Progenitor cell of endocrine pancreas (in vitro differentiated cells): Measurements from ENCODE around the gene NPVF. TPM values are rescaled to one million over a fixed set of nuclear protein-coding genes. Genes with fewer than 3 reads are reported as not detected.

ENCODE experiments used
- DNase-seq: peaks from one replicate; pipeline ENCODE4 v3.0.0; 2021; ENCODE audit warnings: low spot score; ENCODE audit not compliant: unreplicated experiment
- H3K27ac Mint-ChIP-seq: 2 replicates; pipeline ENCODE4 v1.8.0; 2021; ENCODE audit warnings: mild to moderate bottlenecking, moderate library complexity, mixed read lengths
- H3K27me3 Mint-ChIP-seq: 2 replicates; pipeline ENCODE4 v1.8.0; 2021; ENCODE audit warnings: mixed read lengths
- H3K36me3 Mint-ChIP-seq: 2 replicates; pipeline ENCODE4 v1.8.0; 2022; ENCODE audit warnings: mixed read lengths; ENCODE audit not compliant: insufficient read depth
- H3K4me1 Mint-ChIP-seq: 2 replicates; pipeline ENCODE4 v1.8.0; 2021; ENCODE audit warnings: low read depth, mixed read lengths
- H3K4me3 Mint-ChIP-seq: 2 replicates; pipeline ENCODE4 v1.8.0; 2021; ENCODE audit warnings: low read depth, mild to moderate bottlenecking, moderate library complexity, mixed read lengths
- H3K9me3 Mint-ChIP-seq: 2 replicates; pipeline ENCODE4 v1.8.0; 2021; ENCODE audit warnings: low read depth, mixed read lengths
- CTCF ChIP-seq: fragments of 200-600 bp; sonication (generic); IDR thresholded peaks from one replicate; pipeline ENCODE4 v1.5.0; 2021; ENCODE audit warnings: antibody characterized with exemption, mild to moderate bottlenecking; ENCODE audit not compliant: unreplicated experiment
- total RNA-seq: library from RNA; stranded (reverse); gene quantifications from 2 replicates; pipeline ENCODE4 v1.2.1, GENCODE V29; 2021

Gene NPVF
- total RNA-seq, 1 donor from 2014 or later, result not detected

DNA sequence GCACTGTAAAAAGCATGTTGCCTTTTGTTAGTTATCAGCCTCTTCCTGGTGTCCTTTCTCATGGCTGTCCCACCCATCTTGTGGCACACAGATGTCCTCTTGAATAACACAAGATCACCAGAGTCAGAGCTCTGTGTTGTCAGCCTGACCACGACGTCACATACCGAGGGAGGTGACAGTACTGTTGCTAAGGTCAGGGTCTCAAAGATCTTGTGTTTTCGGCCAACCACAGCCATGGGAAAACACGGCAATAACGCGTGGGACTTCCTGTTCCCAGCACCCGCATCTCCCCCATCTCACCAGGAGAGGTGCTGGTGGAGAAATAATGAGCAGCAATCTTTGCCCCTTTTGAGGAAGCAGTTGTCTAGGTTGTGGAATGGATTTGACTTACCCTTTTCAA is 40.4 kb downstream of the NPVF start:
- peaks cover 1% of the 10 kb centered on the region for H3K36me3 Mint-ChIP-seq
- peaks cover 4% of the 10 kb centered on the region for H3K9me3 Mint-ChIP-seq
- peak overlapping the region; percentile 18 for H3K27ac Mint-ChIP-seq
- no peak for TF ChIP-seq CTCF
- H3K4me1 Mint-ChIP-seq, result peaks cover 4% of the 10 kb centered on the region
- H3K4me3 Mint-ChIP-seq, result no peak overlapping the region
- no peak for DNase-seq
- H3K27me3 Mint-ChIP-seq, result no peaks in the 10 kb centered on the region

DNA sequence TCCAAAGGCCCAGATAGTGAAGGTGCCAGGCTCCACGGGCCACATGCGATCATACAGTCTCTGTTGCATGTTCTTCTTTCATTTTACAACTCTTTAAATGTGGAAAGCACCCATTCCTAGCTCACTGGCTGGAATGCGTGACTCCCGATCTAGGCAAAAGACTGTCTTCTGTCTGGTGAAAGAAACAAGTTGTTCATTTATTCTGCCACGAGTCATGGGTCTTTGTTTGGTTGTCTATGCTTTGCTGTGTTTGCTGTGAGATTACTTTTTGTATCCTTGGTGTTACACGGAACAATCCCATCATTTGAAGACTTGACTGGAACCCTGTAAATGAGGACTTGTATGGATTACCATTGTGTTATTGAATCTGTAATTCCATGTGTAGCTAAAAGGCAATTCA is 41.9 kb downstream of the NPVF start:
- Mint-ChIP-seq H3K9me3 (no peaks in the 10 kb centered on the region), H3K36me3 (no peaks in the 10 kb centered on the region), H3K4me1 (peaks cover 4% of the 10 kb centered on the region), H3K27ac (no peak overlapping the region), H3K4me3 (no peak overlapping the region), H3K27me3 (peaks cover 6% of the 10 kb centered on the region)
- no peak for TF ChIP-seq CTCF
- DNase-seq, result no peak

GRCh38 chr7:25181532-25181931 is 46.8 kb downstream of the NPVF start:
- H3K4me1 Mint-ChIP-seq, result peaks cover 7% of the 10 kb centered on the region
- no peak overlapping the region for H3K27ac Mint-ChIP-seq
- no peaks in the 10 kb centered on the region for H3K9me3 Mint-ChIP-seq
- peaks cover 6% of the 10 kb centered on the region for H3K27me3 Mint-ChIP-seq
- no peak overlapping the region for H3K4me3 Mint-ChIP-seq
- peaks cover 2% of the 10 kb centered on the region for H3K36me3 Mint-ChIP-seq
- no peak for TF ChIP-seq CTCF
- DNase-seq, result no peak

GRCh38 chr7:25180946-25181345 is 47.3 kb downstream of the NPVF start:
- H3K36me3 Mint-ChIP-seq, result peaks cover 2% of the 10 kb centered on the region
- H3K9me3 Mint-ChIP-seq, result no peaks in the 10 kb centered on the region
- peaks cover 6% of the 10 kb centered on the region for H3K27me3 Mint-ChIP-seq
- no peak for DNase-seq
- peaks cover 5% of the 10 kb centered on the region for H3K4me1 Mint-ChIP-seq
- peak overlapping the region; percentile 83 for H3K4me3 Mint-ChIP-seq
- no peak for TF ChIP-seq CTCF
- H3K27ac Mint-ChIP-seq, result no peak overlapping the region

DNA sequence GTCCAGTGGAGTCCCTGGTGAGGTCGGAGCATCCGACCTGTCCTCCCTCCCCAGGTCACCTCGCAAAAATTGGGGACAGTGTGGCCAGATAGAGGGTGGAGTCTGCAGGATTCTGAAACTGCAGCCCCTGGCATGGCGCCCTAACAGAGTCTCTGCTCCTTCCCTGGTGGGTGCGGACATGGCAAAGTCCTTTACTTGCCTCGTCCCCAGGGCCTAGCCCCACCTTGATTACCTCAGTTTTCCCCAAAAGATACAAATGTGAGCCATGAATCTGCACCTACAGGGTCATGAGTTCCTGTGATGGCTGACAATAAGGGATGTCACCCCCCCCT is 47.7 kb downstream of the NPVF start:
- no peaks in the 10 kb centered on the region for H3K9me3 Mint-ChIP-seq
- peaks cover 6% of the 10 kb centered on the region for H3K27me3 Mint-ChIP-seq
- H3K27ac Mint-ChIP-seq, result no peak overlapping the region
- peak overlapping the region; percentile 83 for H3K4me3 Mint-ChIP-seq
- peaks cover 5% of the 10 kb centered on the region for H3K4me1 Mint-ChIP-seq
- no peak for TF ChIP-seq CTCF
- H3K36me3 Mint-ChIP-seq, result peaks cover 2% of the 10 kb centered on the region
- no peak for DNase-seq
